NT2/D1 (cell line): ENCODE data around the gene GSTM1.

ENCODE experiments used
- DNase-seq: peaks from one replicate; pipeline ENCODE4 v3.0.0-alpha.2; 2011; ENCODE audit warnings: low read depth, low spot score
- H3K27me3 ChIP-seq: 2 replicates; pipeline ENCODE4 v1.6.0; 2011; ENCODE audit warnings: mild to moderate bottlenecking; ENCODE audit not compliant: insufficient read length, insufficient read depth
- H3K36me3 ChIP-seq: 2 replicates; pipeline ENCODE4 v1.6.1; 2011; ENCODE audit warnings: mild to moderate bottlenecking, low read length, mixed read lengths; ENCODE audit not compliant: insufficient read depth, insufficient read length
- H3K4me1 ChIP-seq: 2 replicates; pipeline ENCODE4 v1.5.1; 2011; ENCODE audit not compliant: insufficient read depth, insufficient read length
- H3K4me3 ChIP-seq: 2 replicates; pipeline ENCODE4 v1.5.1; 2011; ENCODE audit warnings: low read depth; ENCODE audit not compliant: insufficient read length
- H3K9ac ChIP-seq: 2 replicates; pipeline ENCODE4 v1.6.0; 2011; ENCODE audit warnings: low read depth; ENCODE audit not compliant: insufficient read length
- H3K9me3 ChIP-seq: 2 replicates; pipeline ENCODE4 v1.5.1; 2011; ENCODE audit warnings: mild to moderate bottlenecking, low read length; ENCODE audit not compliant: insufficient read depth
- SUZ12 ChIP-seq: IDR thresholded peaks from 2 replicates; pipeline ENCODE4 v1.6.1; 2011; ENCODE audit not compliant: insufficient read length, insufficient read depth; ENCODE audit errors: extremely low read depth
- YY1 ChIP-seq: IDR thresholded peaks from 2 replicates; pipeline ENCODE4 v1.6.1; 2011; ENCODE audit not compliant: insufficient read length, insufficient read depth
- ZNF274 ChIP-seq: IDR thresholded peaks from 2 replicates; pipeline ENCODE4 v1.6.1; 2011; ENCODE audit warnings: mild to moderate bottlenecking, low read depth, low read length

The GSTM1 gene

DNA sequence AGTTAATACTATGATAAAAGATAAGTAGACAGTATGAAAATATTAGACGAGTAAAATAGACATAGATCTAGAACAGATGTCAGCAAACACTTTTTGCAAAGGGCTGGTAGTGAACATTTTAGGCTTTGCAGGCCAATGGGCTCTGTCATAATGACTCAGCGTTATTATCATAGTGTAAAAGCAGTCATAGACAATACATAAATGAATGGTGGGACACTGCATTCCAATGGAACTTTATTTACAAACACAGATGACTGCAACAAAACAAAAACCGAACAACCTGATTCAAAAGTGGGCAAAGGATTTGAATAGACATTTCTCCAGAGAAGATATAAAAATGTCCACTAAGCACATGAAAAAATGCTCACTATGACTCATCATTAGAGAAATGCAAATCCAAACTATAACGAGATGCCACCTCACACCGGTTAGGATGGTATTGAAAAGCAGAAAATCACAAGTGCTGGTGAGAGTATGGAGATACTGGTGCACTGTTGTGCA, 31.8 kb downstream of the GSTM1 start:
- no peak overlapping the region for H3K4me3 ChIP-seq
- no peak for TF ChIP-seq ZNF274
- no peak for TF ChIP-seq YY1
- TF ChIP-seq SUZ12: no peak
- no peaks in the 10 kb centered on the region for H3K36me3 ChIP-seq
- no peaks in the 10 kb centered on the region for H3K9me3 ChIP-seq
- no peak for DNase-seq
- H3K27me3 ChIP-seq: no peaks in the 10 kb centered on the region
- H3K4me1 ChIP-seq: no peaks in the 10 kb centered on the region
- H3K9ac ChIP-seq: no peak overlapping the region

DNA sequence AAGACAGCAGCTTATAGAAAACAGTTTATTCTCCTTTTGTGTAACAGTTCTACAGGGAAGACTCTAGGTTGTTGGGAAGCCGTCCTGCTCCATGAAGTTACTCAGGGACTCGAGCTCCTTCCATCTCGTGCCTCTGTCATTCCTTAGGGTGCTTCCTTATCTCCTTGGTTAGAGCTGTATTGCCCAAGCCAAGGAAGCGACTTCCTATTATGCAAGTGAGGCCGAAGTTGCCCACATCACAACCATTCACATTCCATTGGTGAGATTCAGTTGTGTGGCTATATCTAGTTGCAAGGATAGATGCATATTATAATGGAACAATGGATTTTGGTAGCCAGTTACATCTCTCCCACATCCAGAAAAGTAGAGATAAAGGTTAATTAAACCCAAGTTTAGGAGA, 33.4 kb downstream of the GSTM1 start:
- H3K9ac ChIP-seq: no peak overlapping the region
- H3K4me1 ChIP-seq: no peaks in the 10 kb centered on the region
- no peak overlapping the region for H3K4me3 ChIP-seq
- no peaks in the 10 kb centered on the region for H3K27me3 ChIP-seq
- DNase-seq: no peak
- H3K36me3 ChIP-seq: no peaks in the 10 kb centered on the region
- no peak for TF ChIP-seq ZNF274
- peaks cover 9% of the 10 kb centered on the region; the same call in 1 of the 2 replicates for H3K9me3 ChIP-seq

DNA sequence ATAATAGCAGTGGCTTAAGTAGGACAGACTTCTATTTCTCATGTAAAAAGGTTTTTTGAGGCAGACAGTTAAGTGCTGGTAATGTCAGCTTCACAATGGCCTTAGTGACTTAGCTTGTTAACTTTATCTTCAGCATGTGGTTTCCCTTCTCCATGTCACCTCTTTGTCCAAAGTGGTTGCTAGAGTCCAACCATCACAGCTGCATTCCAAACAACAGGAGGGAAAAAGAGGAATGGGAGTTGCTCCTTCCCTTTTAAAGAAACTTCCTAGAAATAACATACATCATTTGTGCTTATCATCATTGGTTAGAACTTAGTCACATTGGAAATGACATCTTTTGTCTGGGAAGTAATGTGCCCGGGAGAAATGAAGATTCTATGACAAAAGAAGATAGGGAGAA, 34.4 kb downstream of the GSTM1 start:
- Histone ChIP-seq H3K36me3 (no peaks in the 10 kb centered on the region), H3K9me3 (peaks cover 18% of the 10 kb centered on the region), H3K4me3 (no peak overlapping the region), H3K4me1 (no peaks in the 10 kb centered on the region), H3K9ac (no peak overlapping the region), H3K27me3 (no peaks in the 10 kb centered on the region)
- no peak for TF ChIP-seq YY1
- no peak for TF ChIP-seq ZNF274
- no peak for TF ChIP-seq SUZ12
- DNase-seq: no peak

DNA sequence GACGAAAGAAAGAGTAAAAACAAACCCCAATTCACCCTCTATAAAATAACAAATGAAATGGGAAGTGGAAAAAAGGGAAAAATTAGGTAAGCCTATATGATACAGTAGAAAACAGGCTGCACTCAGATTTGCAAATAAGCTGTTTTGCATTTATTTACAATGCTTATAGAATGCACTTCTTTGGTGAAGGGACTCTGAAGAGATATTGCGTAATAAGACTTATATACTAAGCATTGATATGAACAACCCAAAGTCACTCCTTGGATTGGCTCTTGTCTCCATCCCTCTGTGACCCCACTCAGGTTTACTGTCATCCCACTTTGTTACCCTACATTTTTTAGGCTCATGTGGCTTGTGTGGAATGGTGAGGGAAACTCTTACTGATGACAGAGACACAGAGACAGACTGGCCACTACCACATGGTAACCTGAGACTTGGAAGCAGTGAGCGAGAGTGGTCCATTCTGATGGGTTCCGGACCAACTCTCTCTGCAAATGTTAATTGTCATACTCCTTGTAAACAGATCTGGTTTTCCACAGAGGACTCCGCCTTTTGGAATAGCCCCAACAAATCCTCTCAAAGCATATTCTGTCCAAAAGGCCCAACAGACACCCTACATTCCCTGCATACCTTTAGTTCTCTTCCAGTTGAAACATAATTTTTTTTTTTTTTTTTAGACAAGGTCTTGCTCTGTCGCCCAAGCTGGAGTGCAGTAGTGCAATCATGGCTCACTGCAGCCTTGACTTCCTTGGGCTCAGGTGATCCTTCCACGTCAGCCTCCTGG, 35.5 kb downstream of the GSTM1 start:
- peaks cover 30% of the 10 kb centered on the region for H3K9me3 ChIP-seq
- H3K9ac ChIP-seq: no peak overlapping the region
- H3K36me3 ChIP-seq: no peaks in the 10 kb centered on the region
- no peak overlapping the region for H3K4me3 ChIP-seq
- no peak for TF ChIP-seq YY1
- TF ChIP-seq ZNF274: no peak
- TF ChIP-seq SUZ12: no peak
- DNase-seq: no peak
- no peaks in the 10 kb centered on the region for H3K27me3 ChIP-seq
- H3K4me1 ChIP-seq: no peaks in the 10 kb centered on the region

DNA sequence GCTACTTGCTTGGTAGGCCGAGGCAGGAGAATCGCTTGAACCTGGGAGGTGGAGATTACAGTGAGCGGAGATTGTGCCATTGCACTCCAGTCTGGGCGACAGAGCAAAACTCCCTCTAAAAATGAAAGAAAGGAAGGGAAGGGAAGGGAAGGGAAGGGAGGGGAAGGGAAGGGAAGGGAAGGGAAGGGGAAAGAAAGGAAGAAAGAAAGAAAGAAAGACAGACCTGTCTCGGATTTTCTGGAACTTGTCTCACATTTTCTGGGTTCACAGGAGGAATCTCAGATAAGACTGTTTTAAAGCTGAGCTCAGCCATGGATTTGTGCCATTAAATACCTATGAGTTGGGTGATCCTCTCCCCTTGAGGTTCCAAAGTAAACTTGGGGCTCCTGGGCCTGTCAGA, 37.3 kb downstream of the GSTM1 start:
- no peaks in the 10 kb centered on the region for H3K4me1 ChIP-seq
- TF ChIP-seq ZNF274: no peak

DNA sequence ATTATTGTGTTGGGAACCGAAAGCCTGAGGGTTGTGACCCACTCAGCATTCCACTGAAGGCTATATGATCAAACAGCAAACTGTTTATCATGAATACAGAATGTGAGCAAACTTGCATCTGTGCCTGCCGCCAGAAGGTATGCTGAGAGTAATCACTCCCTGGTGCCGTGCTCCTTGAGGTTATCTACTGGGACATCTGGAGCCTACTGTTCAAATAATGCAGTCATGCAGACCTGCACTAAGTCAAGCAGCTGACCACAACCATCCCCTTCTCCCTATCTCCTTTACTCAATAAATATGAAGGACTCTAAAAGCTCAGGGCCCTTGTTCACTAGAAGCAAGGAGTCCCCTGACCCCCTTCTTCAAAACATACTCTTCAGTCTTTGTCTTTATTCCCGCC, 37.9 kb downstream of the GSTM1 start:
- DNase-seq: no peak
- Histone ChIP-seq H3K9ac (no peak overlapping the region), H3K36me3 (no peaks in the 10 kb centered on the region), H3K9me3 (peaks cover 38% of the 10 kb centered on the region), H3K4me3 (no peak overlapping the region), H3K4me1 (no peaks in the 10 kb centered on the region), H3K27me3 (no peaks in the 10 kb centered on the region)
- TF ChIP-seq ZNF274 (no peak), SUZ12 (no peak), YY1 (no peak)

More for the DNA sequence above, 37.3 kb downstream of the GSTM1 start:
- Histone ChIP-seq H3K36me3 (no peaks in the 10 kb centered on the region), H3K27me3 (no peaks in the 10 kb centered on the region), H3K9ac (no peak overlapping the region), H3K9me3 (peaks cover 38% of the 10 kb centered on the region), H3K4me3 (no peak overlapping the region)
- DNase-seq: no peak

DNA sequence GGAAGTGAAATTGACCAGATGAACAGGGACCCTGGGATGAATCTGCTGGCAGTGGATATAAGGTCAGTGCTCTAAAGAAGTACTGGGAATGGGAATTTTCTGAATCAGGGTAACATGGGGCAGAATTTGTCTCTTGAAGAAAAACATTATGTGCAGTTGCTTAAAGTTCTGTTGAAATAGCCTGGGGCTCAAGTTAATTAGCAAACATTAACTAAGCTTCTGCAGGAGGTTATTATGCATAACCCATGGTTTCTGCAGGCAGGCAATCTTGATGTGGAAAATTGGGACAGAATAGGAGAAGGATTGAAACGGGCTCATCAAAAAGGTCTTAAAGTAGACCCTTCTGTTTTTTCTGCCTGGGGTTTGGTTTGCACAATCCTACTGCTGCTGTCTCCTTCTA, 38.4 kb downstream of the GSTM1 start:
- Histone ChIP-seq H3K36me3 (no peaks in the 10 kb centered on the region), H3K27me3 (no peaks in the 10 kb centered on the region), H3K4me1 (no peaks in the 10 kb centered on the region), H3K9me3 (peaks cover 38% of the 10 kb centered on the region), H3K9ac (no peak overlapping the region), H3K4me3 (no peak overlapping the region)
- TF ChIP-seq YY1 (no peak), SUZ12 (no peak), ZNF274 (no peak)
- no peak for DNase-seq
